Pulmonary artery endothelial cell (primary cell): ENCODE data around the gene MIAT. TPM values are rescaled to one million over a fixed set of nuclear protein-coding genes. Genes with fewer than 3 reads are reported as not detected.

Experiments used
- DNase-seq: peaks from one replicate; pipeline ENCODE4 v3.0.0-alpha.2; 2011; ENCODE audit warnings: low read depth, low spot score
- total RNA-seq: library from RNA; depleted of rRNA; stranded (reverse); fragments of >200 nt; gene quantifications from 2 replicates; pipeline ENCODE4 v1.2.3, GENCODE V29; 2014

The MIAT gene
- total RNA-seq, 1 donor from 2014 or later = 0.26 TPM

DNA sequence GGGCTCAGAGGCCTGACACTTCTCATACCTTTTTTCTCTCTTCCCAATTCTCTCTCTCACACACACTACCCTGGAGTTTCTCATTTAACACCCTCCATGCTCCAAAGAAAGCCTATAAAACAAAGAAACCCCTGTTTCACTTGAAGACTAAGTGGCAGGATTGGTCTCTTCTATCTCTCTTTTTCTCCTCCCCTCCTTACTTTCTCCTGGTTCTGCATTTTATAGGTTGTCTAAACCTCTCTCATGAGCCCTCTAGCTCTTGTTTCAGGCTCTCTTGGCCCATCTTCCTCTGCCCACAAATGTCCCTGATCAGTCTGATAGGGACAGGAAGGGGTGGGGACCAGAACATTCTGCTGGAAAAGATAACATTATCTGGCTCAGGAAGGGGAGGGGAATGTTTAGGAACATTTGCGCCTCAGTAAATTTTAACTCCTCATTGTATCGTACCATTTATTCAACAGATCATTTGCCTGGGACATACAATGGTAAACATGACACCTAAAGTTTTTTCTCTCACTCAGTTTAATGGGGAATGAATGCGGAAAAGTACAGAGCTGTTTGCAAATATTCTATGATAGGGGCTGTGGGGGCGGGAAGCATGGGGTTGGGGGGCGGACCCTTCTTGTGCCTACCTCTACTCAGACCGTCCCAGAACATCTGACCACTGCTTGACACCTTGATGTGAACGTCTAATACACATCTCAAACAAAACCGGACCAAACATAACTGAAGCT is 24.8 kb upstream of the MIAT start:
- DNase-seq = peak; percentile 8

DNA sequence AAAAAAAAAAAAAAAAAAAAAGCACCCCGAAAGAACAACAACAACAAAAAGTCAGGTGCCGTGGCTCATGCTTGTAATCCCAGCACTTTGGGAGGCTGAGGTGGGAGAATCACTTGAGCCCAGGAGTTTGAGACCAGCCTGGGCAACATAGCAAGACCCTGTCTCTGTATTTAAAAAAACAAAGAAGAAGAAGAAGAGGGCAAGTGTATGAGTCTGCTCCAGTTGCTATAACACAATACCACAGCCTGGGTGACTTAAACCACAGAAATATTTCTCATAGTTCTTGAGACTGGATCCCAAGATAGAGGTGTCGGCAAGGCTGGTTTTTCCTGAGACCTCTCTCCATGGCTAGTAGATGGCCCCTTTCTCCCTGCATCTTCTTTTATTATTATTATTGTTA is 23.2 kb upstream of the MIAT start:
- no peak for DNase-seq

- DNase-seq = no peak
Measured at GRCh38 chr22:26635117-26635516, 22.3 kb upstream of the MIAT start.

DNA sequence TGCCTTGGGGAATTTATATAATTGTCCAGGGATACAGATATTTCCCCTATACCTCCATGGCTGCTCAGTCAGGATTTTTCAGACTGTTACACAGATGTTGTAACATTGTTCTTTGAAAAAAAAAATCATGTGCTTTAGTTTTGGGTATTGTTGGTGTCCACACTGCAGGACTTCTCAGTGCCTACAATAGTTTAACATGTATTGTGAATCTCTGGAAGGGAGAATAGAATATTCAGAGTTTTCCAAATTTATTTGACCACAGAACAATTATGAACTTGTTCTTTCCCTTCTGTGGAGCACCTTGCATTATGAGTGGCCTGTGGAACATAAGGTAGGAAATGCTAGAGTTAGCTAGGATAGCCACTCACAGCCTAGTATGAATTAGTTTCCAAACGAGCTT is 21.1 kb upstream of the MIAT start:
- DNase-seq = no peak

DNA sequence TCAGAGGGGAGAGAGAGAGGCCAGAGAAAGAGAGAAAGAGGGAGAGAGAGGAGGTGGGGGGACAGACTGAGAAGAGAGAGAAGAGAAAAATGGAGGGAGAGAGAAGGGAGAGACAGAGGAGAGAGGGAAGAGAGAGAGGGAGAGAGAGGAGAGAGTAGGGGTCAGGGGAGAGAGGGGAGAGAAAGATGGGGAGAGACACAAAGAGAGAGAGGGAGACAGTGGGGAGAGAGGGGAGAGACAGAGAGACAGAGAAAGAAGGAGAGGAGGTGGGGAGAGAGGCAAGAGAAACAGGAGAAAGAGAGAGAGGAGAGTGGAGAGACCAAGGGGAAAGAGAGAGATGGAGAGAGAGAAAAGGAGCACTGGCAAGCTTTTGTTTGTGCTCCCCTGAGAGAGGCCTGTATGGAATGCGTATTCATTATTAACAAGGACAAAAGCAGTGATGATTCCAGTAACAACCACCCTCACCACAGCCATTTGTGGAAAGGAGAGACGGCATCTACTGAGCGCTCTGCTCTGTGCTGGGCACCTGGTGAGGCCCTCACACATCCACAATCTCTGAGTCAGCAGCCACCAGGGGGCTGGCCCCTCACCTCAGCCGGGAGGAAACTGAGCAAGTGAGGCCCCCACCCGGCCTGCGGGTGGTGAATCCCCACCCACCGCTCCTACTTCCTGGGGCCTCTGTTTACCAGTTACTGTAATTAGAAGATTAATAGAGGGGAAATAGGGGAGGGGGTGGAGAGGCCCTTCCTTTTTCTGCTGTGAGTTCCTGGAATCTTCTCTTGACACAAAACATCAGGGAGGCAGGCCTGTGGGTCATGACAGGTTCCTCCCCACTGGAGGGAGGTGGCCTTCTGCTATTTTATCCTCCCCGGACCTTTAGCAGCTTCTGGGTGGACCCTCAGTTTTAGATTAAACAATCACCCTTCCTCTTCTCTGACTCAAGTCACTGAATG is 14.6 kb upstream of the MIAT start:
- no peak for DNase-seq

DNA sequence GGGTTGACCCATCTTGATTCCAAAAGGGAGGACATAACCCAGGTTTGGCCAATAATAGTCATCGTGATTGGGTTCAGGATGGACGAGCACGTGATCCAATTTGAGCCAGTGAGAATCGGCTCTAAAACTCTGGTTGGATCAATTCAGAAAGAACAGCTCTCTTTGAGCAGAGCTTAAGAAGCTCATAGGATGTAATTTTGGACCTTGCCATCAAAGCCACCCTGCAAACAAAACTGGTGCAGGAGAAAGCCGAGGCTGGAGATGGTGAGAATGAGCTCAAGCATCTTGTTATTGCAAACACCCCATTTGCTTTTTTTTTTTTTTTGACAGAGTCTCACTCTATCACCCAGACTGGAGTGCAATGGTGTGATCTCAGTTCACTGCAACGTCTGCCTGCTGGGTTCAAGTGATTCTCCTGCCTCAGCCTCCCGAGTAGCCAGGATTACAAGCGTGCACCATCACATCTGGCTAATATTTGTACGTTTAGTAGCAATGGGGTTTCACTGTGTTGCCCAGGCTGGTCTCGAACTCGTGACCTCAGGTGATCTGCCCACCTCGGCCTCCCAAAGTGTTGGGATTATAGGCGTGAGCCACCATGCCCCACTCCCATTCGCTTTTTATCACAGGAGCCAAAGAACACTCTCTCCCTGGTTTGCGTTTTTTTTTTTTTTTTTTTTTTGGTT is 13.8 kb upstream of the MIAT start:
- DNase-seq = no peak

- DNase-seq = no peak
Measured at GRCh38 chr22:26646158-26646557, 11.2 kb upstream of the MIAT start.

DNA sequence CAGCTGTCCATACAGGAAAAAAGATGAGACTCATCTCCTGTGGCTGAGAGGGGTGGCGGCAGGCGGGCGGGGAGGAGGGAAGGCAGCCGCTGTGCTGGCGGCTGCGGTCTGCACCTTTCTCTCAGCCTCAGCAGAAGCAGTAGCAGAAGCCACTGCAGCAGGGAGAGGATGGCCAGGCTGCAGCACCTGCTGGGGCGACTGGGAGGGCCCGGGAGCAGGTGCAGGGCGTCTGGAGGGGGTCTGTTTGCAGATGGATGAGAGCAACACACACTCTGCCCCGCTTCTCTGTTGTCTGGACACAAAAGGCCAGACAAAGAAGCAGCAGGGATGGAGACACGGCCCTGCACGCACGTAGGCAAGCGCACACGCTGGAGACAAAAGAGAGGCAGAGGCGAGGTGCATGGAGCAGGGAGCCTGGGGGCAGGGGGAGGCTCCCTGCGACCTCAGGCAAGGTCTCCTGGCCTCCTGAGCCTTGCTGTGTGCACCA is 9.3 kb upstream of the MIAT start:
- DNase-seq = no peak

- no peak for DNase-seq
Measured at GRCh38 chr22:26648528-26649388, 8.6 kb upstream of the MIAT start.

- DNase-seq = no peak
Measured at GRCh38 chr22:26650722-26651421, 6.5 kb upstream of the MIAT start.

DNA sequence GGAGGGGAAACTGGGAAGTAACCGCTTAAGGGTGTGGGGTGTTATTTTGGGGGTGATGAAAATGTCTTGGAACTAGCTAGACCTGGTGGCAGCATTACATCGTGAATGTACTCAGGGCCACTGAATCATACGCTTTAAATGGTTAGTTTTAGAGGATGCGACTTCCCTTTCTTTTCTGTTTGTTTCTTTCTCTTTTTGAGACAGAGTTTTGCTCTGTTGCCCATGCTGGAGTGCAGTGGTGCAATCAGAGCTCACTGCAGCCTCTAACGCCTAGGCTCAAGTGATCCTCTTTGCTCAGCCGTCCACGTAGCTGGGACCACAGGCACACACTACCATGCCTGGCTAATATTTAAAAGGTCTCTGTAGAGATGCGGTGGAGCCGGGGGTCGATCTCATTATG is 5.6 kb upstream of the MIAT start:
- no peak for DNase-seq

GRCh38 chr22:26658161-26658560 is 773 bp downstream of the MIAT start:
- DNase-seq = no peak

DNA sequence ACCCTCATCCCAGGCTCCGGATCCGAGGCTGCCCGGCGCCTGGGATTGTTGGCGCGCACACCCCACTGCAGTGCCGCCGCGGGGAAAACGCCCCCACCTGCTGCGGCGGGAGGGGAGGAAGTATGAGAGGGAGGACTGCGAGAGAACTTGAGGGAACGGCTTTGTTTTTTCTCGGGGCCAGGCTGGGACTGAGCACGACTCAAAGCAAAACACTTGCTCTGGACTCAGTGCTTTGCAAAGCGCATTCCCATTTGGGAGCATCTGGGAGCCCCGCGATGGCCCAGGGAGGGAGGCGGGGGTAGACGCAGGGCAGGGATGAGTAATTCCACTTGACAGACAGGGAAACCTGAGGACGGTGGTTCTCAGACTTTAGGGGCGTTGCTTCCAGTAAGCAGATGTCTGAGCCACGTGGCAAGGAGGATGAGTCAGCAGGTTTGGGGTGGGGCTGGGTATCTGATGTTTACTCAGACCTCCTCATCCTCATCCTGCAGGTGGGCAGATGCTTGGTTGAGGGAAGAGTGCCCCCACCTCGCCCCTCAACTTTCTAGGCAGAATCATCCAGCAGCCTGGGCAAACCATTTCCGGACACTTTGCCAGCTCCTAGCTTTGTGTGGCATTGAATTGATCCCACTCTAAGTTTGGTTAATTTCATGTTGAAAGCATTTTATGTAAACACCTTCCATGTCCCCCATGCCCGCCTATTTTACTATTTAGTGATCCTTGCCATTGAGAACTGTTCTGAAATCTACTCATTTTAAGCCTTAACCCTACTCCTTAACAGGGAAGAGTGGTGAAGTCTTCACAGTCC is 1.5 kb downstream of the MIAT start:
- DNase-seq = no peak

DNA sequence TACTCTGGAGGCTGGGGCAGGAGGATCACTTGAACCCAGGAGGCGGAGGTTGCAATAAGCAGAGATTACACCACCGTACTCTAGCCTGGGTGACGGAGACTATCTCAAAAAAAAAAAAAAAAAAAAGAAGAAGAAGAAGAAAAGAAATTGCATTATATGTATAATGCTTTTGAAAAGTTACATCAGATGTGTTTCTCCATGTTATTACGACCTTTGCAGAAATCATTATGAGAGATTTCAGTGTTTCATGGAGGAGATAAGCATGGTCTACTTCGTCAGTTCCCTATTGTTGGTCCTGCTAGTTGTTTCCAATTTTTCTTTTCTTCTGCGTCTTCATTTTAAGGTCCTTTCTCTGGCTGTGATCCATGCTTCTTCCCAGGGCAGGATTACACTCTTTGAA is 3.0 kb downstream of the MIAT start:
- no peak for DNase-seq

- no peak for DNase-seq
Measured at GRCh38 chr22:26660961-26661578, 3.7 kb downstream of the MIAT start.

- DNase-seq = no peak
Measured at GRCh38 chr22:26662160-26662559, 4.8 kb downstream of the MIAT start.

GRCh38 chr22:26663374-26663923 is 6.1 kb downstream of the MIAT start:
- DNase-seq = no peak

- DNase-seq = no peak
Measured at GRCh38 chr22:26665813-26666231, 8.4 kb downstream of the MIAT start.

GRCh38 chr22:26667140-26667539 is 9.8 kb downstream of the MIAT start:
- no peak for DNase-seq
